HG02943 (cell line): ENCODE results near the gene RAB33A.
"Not testable (repeated sequence)": the region's sequence is repeated elsewhere in the genome, so short reads cannot be mapped to it uniquely, and the experiment has no call there.

Experiments
- ATAC-seq: cut with Tn5 transposase; IDR thresholded peaks from one replicate; pipeline ENCODE4 v1.9.1; 2021; ENCODE audit warnings: mild to moderate bottlenecking, low read depth, moderate library complexity; ENCODE audit not compliant: unreplicated experiment

The RAB33A gene

DNA sequence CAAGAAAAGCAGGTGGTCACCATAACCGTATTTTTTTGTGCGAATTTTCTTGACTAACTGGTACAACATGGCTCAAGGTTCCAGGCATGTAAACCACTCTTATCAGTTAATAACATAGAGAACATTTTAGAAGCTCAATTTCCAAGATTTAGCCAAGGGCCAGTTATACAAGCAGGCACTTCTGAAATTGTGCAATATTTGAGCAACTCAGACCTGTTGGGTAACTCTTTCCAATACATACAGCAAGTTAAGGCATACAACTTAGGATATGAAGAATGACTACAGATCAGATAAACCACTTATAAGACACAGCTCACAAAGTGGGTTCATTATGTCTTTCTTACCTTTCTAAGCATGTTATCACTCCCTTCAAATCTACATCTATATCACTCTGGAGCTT lies 53.0 kb downstream of the RAB33A start:
- no peak for ATAC-seq

DNA sequence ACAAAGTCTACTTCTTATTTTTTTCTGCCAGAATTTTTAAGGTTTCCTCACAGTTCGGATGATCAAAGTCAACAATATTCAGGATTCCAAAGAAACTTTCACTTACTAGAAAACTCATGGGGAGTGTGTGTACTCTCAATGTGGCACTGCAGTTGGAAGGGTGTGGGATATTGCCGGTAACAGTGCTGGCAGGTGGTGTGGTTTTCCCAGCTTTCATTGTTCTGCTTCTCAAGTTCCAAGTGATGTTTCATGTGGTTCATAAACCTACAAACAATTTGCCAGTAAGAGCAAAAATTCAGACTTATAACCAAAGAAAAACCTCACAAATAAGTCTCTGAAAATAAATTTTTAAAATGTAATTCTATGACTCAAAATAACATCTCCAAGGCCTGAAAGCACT lies 57.1 kb downstream of the RAB33A start:
- no peak for ATAC-seq

DNA sequence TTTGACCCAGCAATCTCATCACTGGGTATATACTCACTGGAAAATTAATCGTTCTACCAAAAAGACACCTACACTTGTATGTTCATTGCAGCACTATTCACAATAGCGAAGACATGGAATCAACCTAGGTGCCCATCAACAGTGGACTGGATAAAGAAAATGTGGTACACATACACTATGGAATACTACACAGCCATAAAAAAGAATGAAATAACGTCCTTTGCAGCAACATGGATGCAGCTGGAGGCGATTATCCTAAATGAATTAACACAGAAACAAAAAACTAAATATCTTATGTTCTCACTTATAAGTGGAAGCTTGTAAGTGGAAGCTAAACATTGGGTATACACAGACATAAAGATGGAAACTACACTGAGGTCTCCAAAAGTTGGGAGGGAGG lies 59.4 kb downstream of the RAB33A start:
- ATAC-seq = not testable (repeated sequence)
